Chondrocyte (in vitro differentiated cells): ENCODE data around the gene PTPRN2. TPM values are rescaled to one million over a fixed set of nuclear protein-coding genes. Genes with fewer than 3 reads are reported as not detected.

Experiments
- DNase-seq: peaks from one replicate; pipeline ENCODE4 v3.0.0; 2021; ENCODE audit warnings: mixed read lengths, low spot score
- H3K27ac Mint-ChIP-seq: one replicate; pipeline ENCODE4 v1.8.0; 2021; ENCODE audit warnings: mild to moderate bottlenecking, moderate library complexity, mixed read lengths; ENCODE audit not compliant: unreplicated experiment
- H3K27me3 Mint-ChIP-seq: 2 replicates; pipeline ENCODE4 v1.8.0; 2021; ENCODE audit warnings: low read depth, mixed read lengths
- H3K36me3 Mint-ChIP-seq: 2 replicates; pipeline ENCODE4 v1.8.0; 2021; ENCODE audit warnings: low read depth, mixed read lengths
- H3K4me1 Mint-ChIP-seq: 2 replicates; pipeline ENCODE4 v1.8.0; 2021; ENCODE audit warnings: low read depth, mild to moderate bottlenecking, mixed read lengths
- H3K4me3 Mint-ChIP-seq: one replicate; pipeline ENCODE4 v1.8.0; 2021; ENCODE audit warnings: mild to moderate bottlenecking, moderate library complexity, mixed read lengths; ENCODE audit not compliant: unreplicated experiment
- H3K9me3 Mint-ChIP-seq: 2 replicates; pipeline ENCODE4 v1.8.0; 2021; ENCODE audit warnings: low read depth, mixed read lengths
- total RNA-seq: library from RNA; stranded (reverse); gene quantifications from 3 replicates; pipeline ENCODE4 v1.2.1, GENCODE V29; 2021
- TF ChIP-seq, protein P1 (sequence below): fragments of 200-600 bp; sonication (generic); IDR thresholded peaks from 2 replicates; pipeline ENCODE4 v1.5.0; 2021; ENCODE audit warnings: antibody characterized with exemption, mild to moderate bottlenecking, moderate library complexity

PTPRN2 gene
- total RNA-seq, 1 donor from 2014 or later: 0.30 TPM

DNA sequence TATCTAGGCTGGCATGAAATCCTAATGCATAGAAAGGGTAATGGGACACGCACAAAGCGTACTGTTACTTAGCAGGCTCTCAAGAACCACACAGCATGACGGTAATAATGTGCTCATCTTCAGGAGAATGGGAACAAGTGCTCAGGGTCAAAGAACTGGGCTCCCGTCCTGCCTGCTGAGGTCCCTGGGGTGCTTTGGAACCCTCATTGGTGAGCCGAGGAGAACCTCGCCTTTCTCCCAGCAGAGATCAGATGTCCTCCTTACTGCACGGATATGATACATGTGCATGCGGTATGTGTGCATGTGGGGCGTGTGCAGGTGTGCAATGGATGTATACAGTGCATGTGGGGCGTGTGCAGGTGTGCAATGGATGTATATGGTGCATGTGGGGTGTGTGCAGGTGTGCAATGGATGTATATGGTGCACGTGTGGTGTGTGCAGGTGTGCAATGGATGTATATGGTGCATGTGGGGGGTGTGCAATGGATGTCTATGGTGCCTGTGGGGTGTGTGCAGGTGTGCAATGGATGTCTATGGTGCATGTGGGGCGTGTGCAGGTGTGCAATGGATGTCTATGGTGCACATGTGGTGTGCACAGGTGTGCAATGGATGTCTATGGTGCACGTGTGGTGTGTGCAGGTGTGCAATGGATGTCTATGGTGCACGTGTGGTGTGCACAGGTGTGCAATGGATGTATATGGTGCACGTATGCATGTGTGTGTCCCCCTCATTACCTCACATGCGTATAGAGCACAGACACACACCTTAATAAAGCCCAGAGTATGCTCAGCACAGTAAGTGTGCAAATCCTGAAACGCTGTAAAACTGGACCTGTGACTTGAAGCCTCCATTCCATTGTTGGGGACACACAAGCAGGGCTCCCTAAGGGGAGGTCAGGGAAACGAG lies 336.3 kb downstream of the PTPRN2 start:
- TF ChIP-seq, protein P1, sequence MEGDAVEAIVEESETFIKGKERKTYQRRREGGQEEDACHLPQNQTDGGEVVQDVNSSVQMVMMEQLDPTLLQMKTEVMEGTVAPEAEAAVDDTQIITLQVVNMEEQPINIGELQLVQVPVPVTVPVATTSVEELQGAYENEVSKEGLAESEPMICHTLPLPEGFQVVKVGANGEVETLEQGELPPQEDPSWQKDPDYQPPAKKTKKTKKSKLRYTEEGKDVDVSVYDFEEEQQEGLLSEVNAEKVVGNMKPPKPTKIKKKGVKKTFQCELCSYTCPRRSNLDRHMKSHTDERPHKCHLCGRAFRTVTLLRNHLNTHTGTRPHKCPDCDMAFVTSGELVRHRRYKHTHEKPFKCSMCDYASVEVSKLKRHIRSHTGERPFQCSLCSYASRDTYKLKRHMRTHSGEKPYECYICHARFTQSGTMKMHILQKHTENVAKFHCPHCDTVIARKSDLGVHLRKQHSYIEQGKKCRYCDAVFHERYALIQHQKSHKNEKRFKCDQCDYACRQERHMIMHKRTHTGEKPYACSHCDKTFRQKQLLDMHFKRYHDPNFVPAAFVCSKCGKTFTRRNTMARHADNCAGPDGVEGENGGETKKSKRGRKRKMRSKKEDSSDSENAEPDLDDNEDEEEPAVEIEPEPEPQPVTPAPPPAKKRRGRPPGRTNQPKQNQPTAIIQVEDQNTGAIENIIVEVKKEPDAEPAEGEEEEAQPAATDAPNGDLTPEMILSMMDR: no peak
- DNase-seq: no peak
- no peaks in the 10 kb centered on the region for H3K4me1 Mint-ChIP-seq
- H3K36me3 Mint-ChIP-seq: no peaks in the 10 kb centered on the region
- H3K9me3 Mint-ChIP-seq: peaks cover 17% of the 10 kb centered on the region
- no peak overlapping the region for H3K27ac Mint-ChIP-seq
- H3K27me3 Mint-ChIP-seq: no peaks in the 10 kb centered on the region
- H3K4me3 Mint-ChIP-seq: no peak overlapping the region

DNA sequence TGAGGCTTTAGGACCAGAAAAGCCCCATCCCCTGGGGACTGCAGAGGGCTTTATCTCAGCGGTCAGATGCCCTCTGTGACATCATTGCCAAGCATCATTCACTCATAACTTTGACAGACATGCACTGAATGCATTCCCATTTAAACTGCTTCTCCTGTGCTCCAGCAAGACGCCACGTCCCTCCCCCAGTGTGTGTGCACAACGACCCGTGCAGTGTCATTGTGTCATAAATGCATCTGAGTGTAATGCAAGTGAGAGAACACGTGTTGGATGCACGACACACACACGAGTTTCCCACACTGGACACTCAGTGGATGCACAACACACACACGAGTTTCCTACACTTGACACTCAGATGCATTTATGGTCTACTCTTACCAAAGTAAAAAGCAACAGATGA lies 337.9 kb downstream of the PTPRN2 start:
- TF ChIP-seq, protein P1: no peak
- Mint-ChIP-seq H3K9me3 (peaks cover 14% of the 10 kb centered on the region), H3K36me3 (no peaks in the 10 kb centered on the region), H3K27ac (no peak overlapping the region), H3K4me3 (no peak overlapping the region), H3K27me3 (no peaks in the 10 kb centered on the region), H3K4me1 (no peaks in the 10 kb centered on the region)
- DNase-seq: no peak

DNA sequence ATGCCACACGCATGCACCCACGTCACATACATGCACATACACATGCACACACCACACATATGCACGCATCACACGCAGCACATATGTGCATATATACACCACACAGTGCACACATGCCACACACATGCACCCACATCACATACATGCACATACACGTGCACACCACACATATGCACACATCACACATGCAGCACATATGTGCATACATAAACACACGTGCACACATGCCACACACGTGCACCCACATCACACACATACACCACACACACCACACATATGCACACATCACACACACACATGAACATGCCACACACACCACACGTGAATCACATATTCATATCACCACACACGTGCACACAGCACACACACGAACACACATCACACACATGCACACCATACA lies 338.8 kb downstream of the PTPRN2 start:
- no peak for DNase-seq

DNA sequence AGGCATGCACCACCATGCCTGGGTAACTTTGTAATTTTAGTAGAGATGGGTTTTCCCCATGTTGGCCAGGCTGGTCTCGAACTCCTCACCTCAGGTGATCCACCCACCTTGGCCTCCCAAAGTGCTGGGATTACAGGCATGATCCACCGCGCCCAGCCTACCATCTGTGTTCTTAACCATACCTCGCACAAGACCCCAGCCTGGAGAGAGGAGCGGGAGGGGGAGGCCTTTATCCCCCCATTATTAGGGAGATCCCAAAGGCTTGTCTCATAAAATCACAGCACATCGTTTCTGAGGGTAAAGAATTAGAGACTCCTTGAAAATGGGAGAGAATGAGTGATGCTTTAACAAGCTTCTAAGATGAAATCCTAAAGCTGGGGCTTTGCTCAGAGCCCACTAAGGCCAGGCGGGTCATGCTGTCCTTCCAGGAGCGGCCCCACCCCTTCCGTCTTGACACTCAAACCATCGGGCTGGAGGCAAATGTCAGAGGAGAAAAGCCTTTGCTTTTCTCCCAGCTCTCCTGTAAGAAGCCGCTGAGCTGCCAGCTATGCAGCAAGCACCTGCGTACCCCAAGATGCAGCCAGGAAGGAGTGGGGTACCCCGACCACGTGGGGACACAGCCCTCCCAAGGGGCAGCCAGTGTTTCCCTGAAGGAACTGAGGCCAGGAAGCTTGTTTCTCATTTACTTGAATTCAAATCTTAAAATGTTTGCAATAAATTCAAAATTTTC lies 339.7 kb downstream of the PTPRN2 start:
- Mint-ChIP-seq H3K27ac (no peak overlapping the region), H3K36me3 (no peaks in the 10 kb centered on the region), H3K9me3 (peaks cover 13% of the 10 kb centered on the region), H3K27me3 (no peaks in the 10 kb centered on the region), H3K4me3 (no peak overlapping the region), H3K4me1 (no peaks in the 10 kb centered on the region)
- TF ChIP-seq, protein P1: no peak
- no peak for DNase-seq

More for the DNA sequence above, 338.8 kb downstream of the PTPRN2 start:
- Mint-ChIP-seq H3K27me3 (no peaks in the 10 kb centered on the region), H3K36me3 (no peaks in the 10 kb centered on the region), H3K9me3 (peaks cover 12% of the 10 kb centered on the region), H3K4me3 (no peak overlapping the region), H3K27ac (no peak overlapping the region), H3K4me1 (no peaks in the 10 kb centered on the region)
- TF ChIP-seq, protein P1: no peak

DNA sequence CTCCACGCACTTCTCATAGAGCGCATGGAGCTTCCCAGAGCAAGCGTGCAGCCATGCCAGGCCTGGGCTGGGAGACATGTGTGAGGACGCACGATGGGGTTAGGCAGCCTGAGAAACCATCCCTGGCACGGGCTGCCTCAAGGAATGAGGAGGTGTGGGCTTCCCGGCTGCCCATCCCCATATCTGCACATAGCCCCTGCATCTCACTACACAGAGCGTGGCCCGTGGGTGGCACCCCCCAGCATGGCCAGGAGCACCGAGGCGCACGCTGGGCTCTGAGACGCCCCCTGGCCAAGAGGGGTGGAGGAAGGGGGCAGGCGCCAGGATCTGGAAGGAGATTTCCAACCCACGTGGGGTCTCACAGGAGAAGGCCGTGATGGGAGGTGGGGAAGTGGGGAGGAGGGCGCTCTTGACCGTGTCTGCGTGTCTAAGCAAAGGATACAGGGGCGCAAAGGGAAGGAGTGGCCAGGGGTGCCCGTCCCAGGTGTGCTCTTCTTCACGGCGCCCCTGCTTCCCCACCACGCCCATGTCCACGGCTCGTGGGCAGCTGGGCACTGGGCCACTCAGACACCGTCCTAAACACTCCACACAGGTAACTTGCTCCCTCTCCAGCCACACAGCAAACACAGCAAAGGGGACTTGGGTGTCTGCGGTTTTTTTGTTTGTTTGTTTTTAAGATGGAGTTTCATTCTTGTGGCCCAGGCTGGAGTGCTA lies 340.5 kb downstream of the PTPRN2 start:
- no peak for DNase-seq
- Mint-ChIP-seq H3K36me3 (no peaks in the 10 kb centered on the region), H3K4me3 (no peak overlapping the region), H3K9me3 (peaks cover 21% of the 10 kb centered on the region), H3K4me1 (no peaks in the 10 kb centered on the region), H3K27me3 (no peaks in the 10 kb centered on the region), H3K27ac (no peak overlapping the region)
- TF ChIP-seq, protein P1: no peak
